ENCODE measurements around the gene ESR2.

The ESR2 gene

DNA sequence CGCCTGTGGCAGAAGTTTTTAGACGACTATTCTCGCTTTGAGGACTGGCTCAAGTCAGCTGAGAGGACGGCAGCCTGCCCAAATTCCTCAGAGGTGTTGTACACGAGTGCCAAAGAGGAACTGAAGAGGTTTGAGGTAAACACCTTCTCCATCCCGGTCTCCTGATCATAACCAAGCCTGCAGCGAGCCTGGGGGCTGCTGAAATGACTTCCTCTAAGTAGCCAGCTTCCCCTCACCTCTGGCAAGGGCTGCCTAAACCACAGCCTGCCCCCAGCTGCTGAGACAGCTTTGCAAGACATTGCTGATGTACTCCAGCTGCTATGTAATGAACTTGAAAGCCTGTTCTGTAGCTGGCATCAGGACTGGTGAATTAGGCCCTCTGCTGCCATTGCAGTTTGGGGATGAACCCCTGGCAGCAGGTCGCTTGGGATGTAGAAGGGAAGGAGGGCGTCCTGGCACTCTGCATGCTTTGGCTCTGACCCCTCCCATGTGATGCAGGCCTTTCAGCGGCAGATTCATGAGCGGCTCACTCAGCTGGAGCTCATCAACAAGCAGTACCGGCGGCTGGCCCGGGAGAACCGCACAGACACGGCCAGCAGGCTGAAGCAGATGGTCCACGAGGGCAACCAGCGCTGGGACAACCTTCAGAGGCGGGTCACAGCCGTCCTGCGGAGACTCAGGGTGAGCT, 84.6 kb downstream of the ESR2 start:
- TF ChIP-seq CTCF (IDR thresholded peaks at IDR 0.05), result no peak
- DNase-seq, result no peak
- Mint-ChIP-seq H3K27me3 (ENCODE audit: low read depth, poor library complexity) (no peaks in the 10 kb centered on the region), H3K4me1 (peaks cover 10% of the 10 kb centered on the region), H3K4me3 (no peak overlapping the region), H3K27ac (peak overlapping the region; percentile 59), H3K9me3 (no peaks in the 10 kb centered on the region), H3K36me3 (ENCODE audit: low read depth) (peaks cover 54% of the 10 kb centered on the region)

DNA sequence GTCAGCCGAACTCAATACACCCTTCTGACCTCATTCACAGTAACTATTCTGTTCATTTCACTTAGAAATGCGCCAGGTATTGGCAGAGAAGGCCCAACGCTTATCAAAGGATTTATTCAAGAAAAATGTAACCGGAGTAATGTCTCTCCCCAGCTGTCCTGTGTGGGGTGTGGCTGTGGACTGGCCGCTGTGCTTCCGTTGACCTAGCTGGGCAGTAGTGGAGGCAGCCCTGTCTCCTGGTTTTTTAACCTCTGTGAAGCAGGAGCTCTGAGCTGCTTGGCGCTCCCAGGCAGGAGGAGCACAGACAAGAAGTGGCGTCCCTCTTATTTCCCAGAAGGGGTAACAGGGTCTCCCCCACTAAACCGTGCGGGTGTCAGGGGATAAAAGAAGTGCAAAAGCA, 85.2 kb downstream of the ESR2 start:
- Mint-ChIP-seq H3K4me3 (no peak overlapping the region), H3K36me3 (ENCODE audit: low read depth) (peaks cover 56% of the 10 kb centered on the region), H3K4me1 (peaks cover 10% of the 10 kb centered on the region), H3K27me3 (ENCODE audit: low read depth, poor library complexity) (no peaks in the 10 kb centered on the region), H3K9me3 (no peaks in the 10 kb centered on the region), H3K27ac (peak overlapping the region; percentile 59)
- DNase-seq, result no peak
- TF ChIP-seq CTCF (IDR thresholded peaks at IDR 0.05), result no peak

DNA sequence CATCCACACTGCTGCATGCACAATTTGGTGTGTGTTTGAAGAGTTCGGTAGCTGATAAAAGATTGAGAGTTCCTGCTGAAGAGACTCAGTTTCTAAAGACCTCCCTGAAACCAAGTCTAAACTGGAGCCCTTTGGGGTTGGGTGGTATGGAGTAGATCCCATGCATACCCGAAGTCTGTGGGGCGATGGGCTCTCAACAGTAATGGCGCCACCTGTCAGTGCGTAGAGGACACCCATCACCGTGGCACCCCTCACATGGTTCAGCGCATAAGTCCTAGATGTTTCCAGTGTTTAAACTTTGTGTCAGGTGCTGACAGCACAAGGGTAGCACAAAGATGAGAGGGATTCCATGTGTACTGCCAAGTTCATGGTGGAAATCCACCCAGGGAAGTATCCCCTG, 85.9 kb downstream of the ESR2 start:
- H3K27me3 Mint-ChIP-seq (ENCODE audit: low read depth, poor library complexity), result no peaks in the 10 kb centered on the region
- no peak for DNase-seq
- H3K27ac Mint-ChIP-seq, result no peak overlapping the region
- peaks cover 58% of the 10 kb centered on the region for H3K36me3 Mint-ChIP-seq (ENCODE audit: low read depth)
- no peak overlapping the region for H3K4me3 Mint-ChIP-seq
- no peaks in the 10 kb centered on the region for H3K9me3 Mint-ChIP-seq
- H3K4me1 Mint-ChIP-seq, result peaks cover 10% of the 10 kb centered on the region
- no peak for TF ChIP-seq CTCF (IDR thresholded peaks at IDR 0.05)

DNA sequence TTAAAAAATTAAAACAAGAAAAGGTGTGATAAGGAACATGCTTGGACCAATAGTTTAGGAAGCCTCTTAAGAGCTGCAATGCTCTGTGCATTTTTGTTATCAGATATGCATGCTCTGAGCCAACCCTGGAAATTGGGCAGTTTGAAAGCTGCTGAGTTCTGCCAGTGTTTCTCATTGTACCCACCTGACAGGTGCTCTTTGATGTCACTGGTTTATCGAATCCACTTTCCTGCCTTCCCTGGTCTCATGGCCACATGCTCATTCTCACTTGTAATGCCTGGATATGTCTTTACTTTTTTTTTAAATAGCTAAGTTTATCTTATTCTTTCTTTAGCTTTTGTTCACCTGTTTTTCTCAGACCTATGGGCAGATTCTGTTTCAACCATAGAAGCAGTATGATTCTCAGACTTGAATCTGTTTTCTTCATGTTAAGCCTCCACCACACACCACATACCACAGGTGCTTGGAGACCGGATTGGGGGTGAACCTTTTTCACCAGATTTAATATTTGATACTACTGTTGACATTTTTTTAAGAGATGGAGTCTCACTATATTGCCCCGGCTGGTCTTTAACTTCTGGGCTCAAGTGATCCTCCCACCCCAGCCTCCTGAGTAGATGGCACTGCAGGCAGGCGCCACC, 90.7 kb downstream of the ESR2 start:
- H3K9me3 Mint-ChIP-seq, result no peaks in the 10 kb centered on the region
- peaks cover 24% of the 10 kb centered on the region for H3K36me3 Mint-ChIP-seq (ENCODE audit: low read depth)
- no peak for TF ChIP-seq CTCF (IDR thresholded peaks at IDR 0.05)
- H3K4me3 Mint-ChIP-seq, result no peak overlapping the region
- no peak for DNase-seq
- no peaks in the 10 kb centered on the region for H3K27me3 Mint-ChIP-seq (ENCODE audit: low read depth, poor library complexity)
- peak overlapping the region; percentile 56 for H3K27ac Mint-ChIP-seq
- H3K4me1 Mint-ChIP-seq, result peaks cover 36% of the 10 kb centered on the region

- H3K27ac Mint-ChIP-seq, result no peak overlapping the region
- H3K36me3 Mint-ChIP-seq (ENCODE audit: low read depth), result peaks cover 22% of the 10 kb centered on the region
- no peak for TF ChIP-seq CTCF (IDR thresholded peaks at IDR 0.05)
- H3K4me3 Mint-ChIP-seq, result no peak overlapping the region
- DNase-seq, result no peak
- H3K27me3 Mint-ChIP-seq (ENCODE audit: low read depth, poor library complexity), result no peaks in the 10 kb centered on the region
- H3K9me3 Mint-ChIP-seq, result no peaks in the 10 kb centered on the region
- peaks cover 40% of the 10 kb centered on the region for H3K4me1 Mint-ChIP-seq
Observed at GRCh38 chr14:64202716-64203115, 91.5 kb downstream of the ESR2 start.

Data from nephron progenitor cell (in vitro differentiated cells).